ENCODE data around the gene PLA2G2C.
A peak's percentile ranks its signal among the peaks of the same experiment; 100 is the strongest.

PLA2G2C gene

GRCh38 chr1:20168564-20169491, 17.5 kb downstream of the PLA2G2C start:
- H3K9me3 ChIP-seq (ENCODE audit: severe bottlenecking), result no peaks in the 10 kb centered on the region
- no peaks in the 10 kb centered on the region for H3K36me3 ChIP-seq (ENCODE audit: low read depth)
- peaks cover 8% of the 10 kb centered on the region for H3K4me1 ChIP-seq (ENCODE audit: insufficient read depth, poor library complexity, severe bottlenecking)
- DNase-seq (ENCODE audit: low spot score) (no peak), ATAC-seq (ENCODE audit: low read depth) (no peak)
- H3K4me3 ChIP-seq (ENCODE audit: severe bottlenecking), result no peak overlapping the region
- H3K27me3 ChIP-seq (ENCODE audit: insufficient read depth, poor library complexity, severe bottlenecking), result no peaks in the 10 kb centered on the region
- H3K27ac ChIP-seq (ENCODE audit: poor library complexity, severe bottlenecking), result no peak overlapping the region
- TF ChIP-seq CTCF (IDR thresholded peaks at IDR 0.05; ENCODE audit: poor library complexity, severe bottlenecking), result no peak

- no peak overlapping the region for H3K4me3 ChIP-seq (ENCODE audit: severe bottlenecking)
- H3K36me3 ChIP-seq (ENCODE audit: low read depth), result no peaks in the 10 kb centered on the region
- DNase-seq (ENCODE audit: low spot score), result no peak
- TF ChIP-seq CTCF (IDR thresholded peaks at IDR 0.05; ENCODE audit: poor library complexity, severe bottlenecking), result no peak
- peaks cover 8% of the 10 kb centered on the region for H3K4me1 ChIP-seq (ENCODE audit: insufficient read depth, poor library complexity, severe bottlenecking)
- no peaks in the 10 kb centered on the region for H3K27me3 ChIP-seq (ENCODE audit: insufficient read depth, poor library complexity, severe bottlenecking)
- H3K9me3 ChIP-seq (ENCODE audit: severe bottlenecking), result no peaks in the 10 kb centered on the region
- ATAC-seq (ENCODE audit: low read depth), result no peak
- no peak overlapping the region for H3K27ac ChIP-seq (ENCODE audit: poor library complexity, severe bottlenecking)
Measured at GRCh38 chr1:20167126-20167525, 19.2 kb downstream of the PLA2G2C start.

GRCh38 chr1:20166051-20166450, 20.3 kb downstream of the PLA2G2C start:
- H3K4me1 ChIP-seq (ENCODE audit: insufficient read depth, poor library complexity, severe bottlenecking), result peaks cover 4% of the 10 kb centered on the region
- no peak overlapping the region for H3K27ac ChIP-seq (ENCODE audit: poor library complexity, severe bottlenecking)
- ATAC-seq (ENCODE audit: low read depth), result peak; percentile 53; the same call in 2 of the 3 replicates

DNA sequence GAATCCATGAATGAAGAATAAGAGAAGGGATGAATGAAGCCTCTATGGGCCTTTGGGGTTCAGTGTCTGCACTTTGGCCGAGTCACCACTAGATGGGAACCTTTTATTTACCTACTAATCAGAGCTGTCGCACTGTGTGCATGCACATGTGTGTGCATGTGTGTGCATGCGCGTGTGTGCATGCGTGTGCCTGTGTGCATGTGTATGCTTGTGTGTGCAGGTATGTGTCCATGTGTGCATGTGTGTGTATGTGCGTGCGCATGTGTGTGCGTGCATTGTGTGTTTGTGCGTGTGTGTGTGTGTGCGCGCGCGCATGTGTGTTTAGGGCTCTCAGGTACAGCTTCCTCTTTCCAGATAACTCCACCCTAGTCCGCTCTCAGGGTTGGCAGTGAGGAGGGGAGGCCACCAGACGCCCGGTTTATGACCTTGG, 20.8 kb downstream of the PLA2G2C start:
- H3K9me3 ChIP-seq (ENCODE audit: severe bottlenecking), result peaks cover 2% of the 10 kb centered on the region
- peaks cover 4% of the 10 kb centered on the region for H3K4me1 ChIP-seq (ENCODE audit: insufficient read depth, poor library complexity, severe bottlenecking)
- TF ChIP-seq CTCF (IDR thresholded peaks at IDR 0.05; ENCODE audit: poor library complexity, severe bottlenecking), result peak; percentile 50
- ATAC-seq (ENCODE audit: low read depth) (0 out of 3 replicates have a peak, but pooled peaks have one; percentile 29), DNase-seq (ENCODE audit: low spot score) (no peak)
- no peaks in the 10 kb centered on the region for H3K27me3 ChIP-seq (ENCODE audit: insufficient read depth, poor library complexity, severe bottlenecking)
- no peak overlapping the region for H3K27ac ChIP-seq (ENCODE audit: poor library complexity, severe bottlenecking)
- no peak overlapping the region for H3K4me3 ChIP-seq (ENCODE audit: severe bottlenecking)
- no peaks in the 10 kb centered on the region for H3K36me3 ChIP-seq (ENCODE audit: low read depth)

More at GRCh38 chr1:20166051-20166450, 20.3 kb downstream of the PLA2G2C start:
- TF ChIP-seq CTCF (IDR thresholded peaks at IDR 0.05; ENCODE audit: poor library complexity, severe bottlenecking), result no peak
- Histone ChIP-seq H3K36me3 (ENCODE audit: low read depth) (no peaks in the 10 kb centered on the region), H3K4me3 (ENCODE audit: severe bottlenecking) (no peak overlapping the region), H3K27me3 (ENCODE audit: insufficient read depth, poor library complexity, severe bottlenecking) (no peaks in the 10 kb centered on the region), H3K9me3 (ENCODE audit: severe bottlenecking) (no peaks in the 10 kb centered on the region)
- DNase-seq (ENCODE audit: low spot score), result no peak
